GM13976 (cell line): ENCODE data around the gene SH3RF1.

Experiments
- DNase-seq: peaks from one replicate; pipeline ENCODE4 v3.0.0; 2012; ENCODE audit warnings: low spot score
- in situ Hi-C: fragments of 300-500 bp; cut with MboI; formaldehyde crosslinking; loops from one replicate; pipeline ENCODE4 v1.12.0; 2022; ENCODE audit warnings: low sequenced_read_pairs, mixed read lengths, inconsistent platforms; ENCODE audit not compliant: unreplicated experiment
- TF ChIP-seq, protein P1 (sequence below): IDR thresholded peaks from 2 replicates; pipeline ENCODE4 v1.5.1; 2012; ENCODE audit warnings: borderline replicate concordance, mild to moderate bottlenecking; ENCODE audit not compliant: insufficient read depth; ENCODE audit errors: extremely low read depth, missing control alignments, control extremely low read depth

The SH3RF1 gene

DNA sequence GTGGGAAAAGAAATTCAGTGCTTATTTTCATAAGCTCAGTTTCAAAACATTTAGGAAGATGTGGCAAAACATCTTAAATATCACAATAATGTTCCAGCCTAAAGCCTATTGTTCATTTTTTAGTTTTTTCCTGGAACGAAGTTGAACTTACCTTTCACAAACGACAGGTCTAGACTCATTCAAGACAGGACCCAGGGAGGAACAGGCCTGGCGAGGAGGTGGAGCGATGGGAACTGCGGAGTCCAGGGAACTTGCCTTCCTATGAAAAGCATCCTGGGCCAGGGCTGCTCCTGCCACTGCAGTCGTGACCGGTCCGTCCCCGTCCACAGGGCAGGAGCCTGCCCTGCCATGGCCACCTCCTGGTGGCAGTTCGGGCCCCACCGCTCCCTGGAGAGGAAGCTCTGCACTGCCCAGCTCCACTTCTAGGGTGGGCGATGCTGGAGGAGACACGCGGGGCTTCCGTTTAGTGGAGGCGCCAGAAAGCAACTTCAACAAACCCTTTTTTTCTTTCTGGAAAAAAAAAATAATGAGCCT is 164.0 kb downstream of the SH3RF1 start:
- in situ Hi-C loops: no loop called here
- TF ChIP-seq, protein P1, sequence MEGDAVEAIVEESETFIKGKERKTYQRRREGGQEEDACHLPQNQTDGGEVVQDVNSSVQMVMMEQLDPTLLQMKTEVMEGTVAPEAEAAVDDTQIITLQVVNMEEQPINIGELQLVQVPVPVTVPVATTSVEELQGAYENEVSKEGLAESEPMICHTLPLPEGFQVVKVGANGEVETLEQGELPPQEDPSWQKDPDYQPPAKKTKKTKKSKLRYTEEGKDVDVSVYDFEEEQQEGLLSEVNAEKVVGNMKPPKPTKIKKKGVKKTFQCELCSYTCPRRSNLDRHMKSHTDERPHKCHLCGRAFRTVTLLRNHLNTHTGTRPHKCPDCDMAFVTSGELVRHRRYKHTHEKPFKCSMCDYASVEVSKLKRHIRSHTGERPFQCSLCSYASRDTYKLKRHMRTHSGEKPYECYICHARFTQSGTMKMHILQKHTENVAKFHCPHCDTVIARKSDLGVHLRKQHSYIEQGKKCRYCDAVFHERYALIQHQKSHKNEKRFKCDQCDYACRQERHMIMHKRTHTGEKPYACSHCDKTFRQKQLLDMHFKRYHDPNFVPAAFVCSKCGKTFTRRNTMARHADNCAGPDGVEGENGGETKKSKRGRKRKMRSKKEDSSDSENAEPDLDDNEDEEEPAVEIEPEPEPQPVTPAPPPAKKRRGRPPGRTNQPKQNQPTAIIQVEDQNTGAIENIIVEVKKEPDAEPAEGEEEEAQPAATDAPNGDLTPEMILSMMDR: no peak
- DNase-seq: no peak

DNA sequence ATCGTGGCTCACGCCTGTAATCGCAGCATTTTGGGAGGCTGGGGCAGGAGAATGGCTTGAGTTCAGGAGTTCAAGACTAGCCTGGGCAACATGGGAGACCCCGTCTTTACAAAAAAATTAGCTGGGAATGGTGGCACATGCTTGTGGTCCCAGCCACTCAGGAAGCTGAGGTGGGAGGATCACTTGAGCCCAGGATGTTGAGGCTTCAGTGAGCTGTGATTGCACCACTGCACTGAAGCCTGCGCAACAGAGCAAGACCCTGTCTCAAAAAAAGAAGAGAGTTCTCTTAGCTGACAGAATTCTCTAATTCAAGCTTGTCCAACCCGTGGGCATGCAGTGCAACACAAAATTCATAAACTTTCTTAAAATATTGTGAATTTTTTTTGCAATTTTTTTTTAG is 165.1 kb downstream of the SH3RF1 start:
- TF ChIP-seq, protein P1: no peak
- in situ Hi-C loops: no loop called here
- no peak for DNase-seq

DNA sequence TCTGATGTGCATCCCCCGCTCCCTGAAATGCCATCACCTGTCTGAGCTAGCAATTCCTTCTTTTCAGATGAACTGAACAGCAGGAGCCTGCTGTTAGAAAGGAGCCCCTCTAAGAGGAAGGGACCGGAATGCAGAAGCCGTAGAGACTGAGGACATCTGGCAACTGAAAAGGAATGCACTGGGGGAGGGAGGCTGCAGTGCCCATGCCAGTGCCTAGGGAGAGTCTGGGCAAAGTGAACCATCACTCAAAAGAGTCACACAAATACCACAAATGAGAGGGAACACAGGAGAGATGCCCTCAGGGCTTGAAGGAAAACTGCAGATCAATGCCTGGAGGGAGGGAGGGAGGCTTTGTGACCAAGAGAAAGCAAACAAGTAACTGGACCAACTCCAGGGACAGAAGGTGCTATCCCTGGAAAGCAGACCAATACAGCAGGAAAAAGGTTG is 166.8 kb downstream of the SH3RF1 start:
- TF ChIP-seq, protein P1: no peak
- in situ Hi-C loops: no loop called here
- DNase-seq: no peak

DNA sequence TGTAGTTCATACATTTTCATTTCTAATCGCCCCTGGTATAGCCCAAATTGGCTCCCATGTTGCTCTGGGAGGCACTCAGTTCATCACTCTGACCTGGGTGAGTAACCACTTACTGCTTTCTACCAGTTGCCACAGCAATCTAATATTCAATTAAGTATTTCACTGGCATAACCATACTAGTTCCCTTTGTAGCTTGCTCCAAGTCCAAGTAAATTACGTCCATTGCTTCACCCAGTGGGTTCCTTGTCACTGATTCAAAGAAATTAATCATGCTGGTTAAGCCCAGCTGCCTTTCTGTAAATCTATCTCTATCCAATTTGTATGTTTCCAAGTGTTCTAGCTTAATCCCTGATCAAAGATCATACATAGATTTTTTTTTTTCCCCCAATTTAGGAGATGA is 168.7 kb downstream of the SH3RF1 start:
- in situ Hi-C loops: no loop called here
- TF ChIP-seq, protein P1: no peak
- DNase-seq: no peak

DNA sequence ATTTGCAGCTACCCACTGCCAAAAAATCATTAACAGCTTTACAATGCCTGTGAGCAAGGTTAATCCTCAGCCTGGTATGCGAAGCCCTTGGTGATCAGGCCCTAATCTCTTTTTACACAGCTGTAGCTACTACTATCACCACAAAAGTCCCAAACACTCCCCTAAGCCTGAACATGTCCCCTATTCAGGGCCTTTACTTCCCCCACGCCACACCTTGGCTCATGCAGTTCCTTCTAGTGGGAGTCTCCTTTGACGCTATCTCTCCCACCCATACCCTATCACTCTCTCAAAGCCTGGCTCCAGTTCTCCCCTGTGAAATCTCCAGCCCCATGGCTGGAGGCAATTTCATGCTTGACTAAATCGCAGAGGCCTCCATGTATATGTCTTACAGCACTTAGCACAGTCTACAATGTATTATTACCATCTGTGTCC is 170.1 kb downstream of the SH3RF1 start:
- no peak for DNase-seq
- TF ChIP-seq, protein P1: no peak
- in situ Hi-C loops: no loop called here

DNA sequence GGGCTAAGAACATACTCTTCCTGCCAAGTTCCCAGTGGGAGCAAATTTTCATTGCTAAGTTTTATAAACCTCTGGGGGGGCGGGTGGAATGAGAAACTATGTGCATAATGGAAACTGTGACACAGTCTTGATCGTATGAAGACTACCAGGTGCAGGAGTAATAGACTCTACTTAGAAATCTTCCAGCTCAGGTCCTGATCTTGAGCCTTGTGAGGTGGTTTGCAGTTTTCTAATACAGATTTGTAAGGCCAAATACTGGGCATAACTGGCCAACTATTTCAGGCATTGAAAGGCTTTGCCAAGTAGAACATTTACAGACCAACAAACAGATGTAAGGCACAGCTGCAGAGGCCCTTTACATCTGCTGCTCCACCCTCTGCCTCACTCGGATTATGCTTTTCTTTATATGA is 171.0 kb downstream of the SH3RF1 start:
- peak; percentile 28 for DNase-seq
- TF ChIP-seq, protein P1: no peak
- in situ Hi-C loops: no loop called here
